ENCODE results near the gene AR.

GRCh38 chrX:67652543-67652942 is 108.7 kb downstream of the AR start:
- TF ChIP-seq EP300 (IDR thresholded peaks at IDR 0.05; ENCODE audit: borderline replicate concordance in 1 of 2, low read depth in 2 of 2, low read length in 2 of 2), result no peak
- TF ChIP-seq POLR2A (IDR thresholded peaks at IDR 0.05; ENCODE audit: control extremely low read depth in 1 of 2, low read depth in 2 of 2, low read length in 2 of 2), result no peak
- TF ChIP-seq CTCF (IDR thresholded peaks at IDR 0.05; ENCODE audit: control extremely low read depth in 1 of 3, insufficient read depth in 1 of 3, low read depth in 1 of 3, low read length in 3 of 3), result no peak
- TF ChIP-seq TBP (IDR thresholded peaks at IDR 0.05; ENCODE audit: low read depth, low read length), result no peak
- TF ChIP-seq FOSL1 (IDR thresholded peaks at IDR 0.05; ENCODE audit: insufficient read depth, low read depth, low read length), result no peak
- TF ChIP-seq GABPA (IDR thresholded peaks at IDR 0.05; ENCODE audit: borderline replicate concordance, insufficient read depth, low read length), result no peak
- TF ChIP-seq HDAC2 (IDR thresholded peaks at IDR 0.05; ENCODE audit: borderline replicate concordance in 1 of 2, low read depth in 2 of 2, low read length in 2 of 2), result no peak
- TF ChIP-seq CBX5 (IDR thresholded peaks at IDR 0.05; ENCODE audit: low read depth, low read length), result no peak
- no peak for TF ChIP-seq BACH1 (IDR thresholded peaks at IDR 0.05; ENCODE audit: low read length)
- no peak for TF ChIP-seq TEAD4 (IDR thresholded peaks at IDR 0.05; ENCODE audit: low read depth, low read length)
- TF ChIP-seq EZH2 (IDR thresholded peaks at IDR 0.05; ENCODE audit: low read depth, low read length, severe bottlenecking), result no peak

All from H1 (cell line).